Epithelial cell of prostate (primary cell): ENCODE measurements around the gene PPFIA2.
"Not testable (repeated sequence)": the region's sequence is repeated elsewhere in the genome, so short reads cannot be mapped to it uniquely, and the experiment has no call there.

Experiments used
- DNase-seq: peaks from one replicate; pipeline ENCODE4 v3.0.0-alpha.2; 2011; ENCODE audit warnings: low read depth, low spot score
- H3K27ac ChIP-seq: fragments of 450-650 bp; 2 replicates; pipeline ENCODE4 v1.5.1; 2017; ENCODE audit warnings: mild to moderate bottlenecking

PPFIA2 gene

GRCh38 chr12:81679614-81680013 is 79.5 kb downstream of the PPFIA2 start:
- DNase-seq = no peak
- H3K27ac ChIP-seq = no peak overlapping the region

DNA sequence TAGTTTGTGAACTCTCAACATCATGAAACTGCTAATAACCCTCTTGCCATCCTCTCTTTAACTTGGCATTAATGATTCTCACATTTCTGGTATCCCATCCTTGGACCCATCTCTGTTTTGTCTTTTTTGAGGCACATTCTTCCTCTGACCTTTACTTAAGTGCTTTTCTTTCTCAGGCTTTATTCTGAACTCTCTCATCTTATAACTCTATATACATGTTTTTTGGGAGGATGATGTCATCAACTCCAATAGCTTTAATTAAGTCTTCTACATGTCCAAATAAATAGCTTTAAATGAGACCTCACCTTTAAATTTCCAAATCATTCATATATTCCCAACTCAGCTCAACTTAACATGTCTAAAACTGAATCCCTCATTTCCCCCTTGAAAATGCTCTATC is 88.4 kb downstream of the PPFIA2 start:
- H3K27ac ChIP-seq = no peak overlapping the region
- DNase-seq = no peak

GRCh38 chr12:81668475-81668874 is 90.7 kb downstream of the PPFIA2 start:
- no peak overlapping the region for H3K27ac ChIP-seq
- DNase-seq = peak; percentile 66

DNA sequence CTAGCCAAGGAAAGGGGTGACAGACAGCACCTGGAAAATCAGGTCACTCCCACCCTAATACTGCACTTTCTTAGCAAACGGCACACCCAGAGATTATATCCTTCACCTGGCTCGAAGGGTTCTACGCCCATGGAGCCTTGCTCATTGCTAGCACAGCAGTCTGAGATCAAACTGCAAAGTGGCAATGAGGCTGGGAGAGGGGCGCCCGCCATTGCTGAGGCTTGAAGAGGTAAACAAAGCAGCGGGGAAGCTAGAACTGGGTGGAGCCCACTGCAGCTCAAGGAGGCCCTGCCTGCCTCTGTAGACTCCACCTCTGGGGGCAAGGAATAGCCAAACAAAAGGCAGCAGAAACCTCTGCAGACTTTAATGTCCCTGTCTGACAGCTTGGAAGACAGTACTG is 99.8 kb downstream of the PPFIA2 start:
- DNase-seq = not testable (repeated sequence)

GRCh38 chr12:81644503-81644902 is 114.6 kb downstream of the PPFIA2 start:
- H3K27ac ChIP-seq = no peak overlapping the region
- DNase-seq = no peak

More for the DNA sequence above, 99.8 kb downstream of the PPFIA2 start:
- H3K27ac ChIP-seq = not testable (repeated sequence)

GRCh38 chr12:81639196-81639595 is 120.0 kb downstream of the PPFIA2 start:
- H3K27ac ChIP-seq = no peak overlapping the region

GRCh38 chr12:81633127-81633526 is 126.0 kb downstream of the PPFIA2 start:
- no peak overlapping the region for H3K27ac ChIP-seq
- DNase-seq = no peak

More at GRCh38 chr12:81639196-81639595, 120.0 kb downstream of the PPFIA2 start:
- no peak for DNase-seq

- no peak for DNase-seq
These were observed 131.6 kb downstream of the PPFIA2 start for GRCh38 chr12:81627336-81628189.

GRCh38 chr12:81626406-81626805 is 132.7 kb downstream of the PPFIA2 start:
- DNase-seq = no peak
- H3K27ac ChIP-seq = no peak overlapping the region

More at GRCh38 chr12:81627336-81628189, 131.6 kb downstream of the PPFIA2 start:
- H3K27ac ChIP-seq = no peak overlapping the region

DNA sequence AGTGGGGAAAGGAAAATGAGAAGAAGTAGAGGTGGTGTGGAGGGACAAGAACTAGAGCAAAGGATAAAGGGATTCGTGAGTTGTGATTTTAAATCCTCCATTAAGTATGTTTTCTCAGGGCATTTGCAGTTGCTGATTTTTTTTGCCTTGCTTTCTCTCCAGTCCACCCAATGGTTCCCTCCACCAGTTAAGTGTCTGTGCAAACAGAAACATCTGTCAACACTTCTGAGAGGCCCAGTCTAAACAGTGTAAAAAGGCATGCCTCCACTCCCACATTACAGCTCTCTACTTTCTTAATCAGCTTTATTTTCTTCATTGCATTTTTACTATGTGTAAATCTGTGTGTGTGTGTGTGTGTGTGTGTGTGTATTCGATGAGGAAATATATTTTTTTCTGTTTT is 141.2 kb downstream of the PPFIA2 start:
- DNase-seq = no peak
- no peak overlapping the region for H3K27ac ChIP-seq

GRCh38 chr12:81615026-81615588 is 144.0 kb downstream of the PPFIA2 start:
- H3K27ac ChIP-seq = no peak overlapping the region
- DNase-seq = no peak

GRCh38 chr12:81610955-81611889 is 147.9 kb downstream of the PPFIA2 start:
- no peak for DNase-seq
- no peak overlapping the region for H3K27ac ChIP-seq

DNA sequence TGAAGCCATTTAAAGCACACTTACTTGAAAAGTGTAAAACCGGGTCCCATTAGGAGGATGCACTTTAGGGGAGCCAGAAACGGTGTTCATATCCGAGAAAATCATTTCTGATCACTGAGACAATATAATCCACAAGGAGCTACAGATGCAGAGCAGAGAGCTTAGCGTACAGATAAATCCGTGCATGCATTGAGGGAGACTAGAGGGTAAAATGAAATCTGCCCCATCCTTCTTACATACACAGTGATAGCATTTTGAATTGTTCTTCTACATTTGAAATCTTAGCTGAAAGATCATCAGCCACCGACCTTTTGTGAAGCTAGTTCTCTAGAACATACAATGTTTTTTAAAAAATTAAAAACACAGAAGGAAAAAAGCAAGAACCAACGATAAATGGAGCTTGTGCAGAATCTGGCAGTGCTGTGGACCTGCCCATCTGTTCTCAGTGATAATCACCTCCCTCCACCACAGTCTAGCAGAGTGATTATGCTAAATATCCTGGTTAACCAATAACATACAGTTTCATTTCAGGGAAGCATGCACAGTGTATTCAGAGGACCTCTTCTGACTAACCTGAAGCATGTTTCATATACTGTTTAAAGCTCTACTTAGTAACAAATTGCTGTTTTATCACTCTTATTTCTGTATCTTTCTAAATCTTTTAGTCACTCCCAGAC is 161.1 kb downstream of the PPFIA2 start:
- no peak for DNase-seq
- no peak overlapping the region for H3K27ac ChIP-seq

DNA sequence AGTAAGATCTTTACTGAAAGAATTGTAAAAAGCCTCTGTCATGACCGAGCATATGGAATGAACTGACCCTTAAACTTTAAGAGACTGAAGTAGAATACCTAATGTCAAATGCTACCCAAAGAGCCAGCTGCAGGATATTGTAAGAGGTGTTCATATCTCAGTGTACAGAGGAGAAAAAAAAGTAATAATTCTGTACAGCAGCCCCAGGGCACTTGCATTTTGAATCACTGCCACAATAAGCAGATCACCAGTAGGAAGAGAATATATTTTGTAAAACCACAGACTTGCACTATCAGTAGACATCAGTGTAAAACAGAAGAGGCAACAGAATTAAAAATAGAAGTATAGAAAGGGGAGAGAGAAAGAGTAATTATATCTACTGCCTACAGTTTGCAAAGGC is 162.6 kb downstream of the PPFIA2 start:
- DNase-seq = no peak
- no peak overlapping the region for H3K27ac ChIP-seq

GRCh38 chr12:81591256-81591655 is 167.9 kb downstream of the PPFIA2 start:
- no peak overlapping the region for H3K27ac ChIP-seq
- no peak for DNase-seq

DNA sequence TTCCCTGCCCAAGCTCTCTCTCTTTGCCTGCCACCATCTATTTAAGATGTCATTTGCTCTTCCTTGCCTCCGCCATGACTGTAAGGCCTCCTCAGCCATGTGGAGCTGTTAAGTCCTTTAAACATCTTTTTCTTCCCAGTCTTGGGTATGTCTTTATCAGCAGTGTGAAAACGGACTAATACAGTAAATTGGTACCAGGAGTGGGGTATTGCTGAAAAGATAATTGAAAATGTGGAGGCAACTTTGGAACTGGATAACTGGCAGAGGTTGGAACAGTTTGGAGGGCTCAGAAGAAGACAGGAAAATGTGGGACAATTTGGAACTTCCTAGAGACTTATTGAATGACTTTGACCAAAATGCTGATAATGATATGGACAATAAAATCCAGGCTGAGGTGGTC is 168.4 kb downstream of the PPFIA2 start:
- not testable (repeated sequence) for DNase-seq, H3K27ac ChIP-seq

DNA sequence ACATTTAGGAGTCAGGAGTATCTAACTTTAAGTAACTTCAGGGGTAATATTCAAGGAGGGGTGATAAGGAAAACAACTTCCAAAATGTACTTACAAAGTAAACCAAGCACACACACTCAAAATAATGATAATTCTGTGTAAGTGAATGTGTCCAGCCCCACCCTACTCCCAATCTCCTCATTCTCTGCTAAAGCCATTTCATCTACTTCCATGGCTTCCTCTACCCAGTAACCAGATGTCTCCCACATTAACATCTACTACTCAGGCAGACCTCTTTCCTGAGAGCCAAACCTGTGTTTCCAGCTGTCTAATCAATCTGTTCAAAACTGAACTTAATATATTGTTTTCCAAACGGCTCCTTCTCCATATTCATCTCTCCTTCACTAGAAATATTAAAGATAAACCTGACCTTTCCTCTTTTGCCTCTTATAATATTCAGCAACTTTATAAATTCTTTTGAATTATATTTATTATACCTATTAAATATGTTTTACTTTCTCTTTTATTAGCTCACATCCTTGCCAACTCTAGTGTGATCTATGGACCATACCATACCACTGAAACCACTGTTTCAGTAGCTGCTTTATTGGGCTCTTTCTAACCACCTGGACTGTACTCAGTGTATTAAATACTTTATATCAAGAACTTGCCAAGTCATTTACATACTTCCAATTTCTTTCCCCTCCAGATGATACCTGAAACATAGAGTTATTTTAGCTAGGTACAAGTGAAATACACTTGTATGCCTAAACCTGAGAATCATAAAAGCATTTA is 170.7 kb downstream of the PPFIA2 start:
- no peak overlapping the region for H3K27ac ChIP-seq
- no peak for DNase-seq

DNA sequence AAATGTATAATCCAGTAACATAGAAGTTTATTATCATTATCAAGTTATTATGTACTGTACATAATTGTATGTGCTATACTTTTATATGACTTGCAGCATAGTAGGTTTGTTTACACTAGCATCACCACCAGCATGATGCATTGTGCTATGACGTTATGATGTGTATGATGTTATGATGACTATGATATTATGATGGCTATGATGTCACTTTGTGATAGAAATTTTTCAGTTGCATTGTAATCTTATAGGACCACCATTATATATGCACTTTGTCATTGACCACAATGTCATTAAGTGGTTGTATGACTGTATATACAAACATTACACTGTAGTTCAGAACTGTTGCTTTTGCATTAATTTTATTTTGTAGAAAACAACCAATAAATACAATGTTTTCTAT is 173.4 kb downstream of the PPFIA2 start:
- no peak for DNase-seq
- H3K27ac ChIP-seq = no peak overlapping the region

- DNase-seq = no peak
These were observed 185.9 kb downstream of the PPFIA2 start for GRCh38 chr12:81573228-81573627.

More at GRCh38 chr12:81573228-81573627, 185.9 kb downstream of the PPFIA2 start:
- no peak overlapping the region for H3K27ac ChIP-seq
